Osteoblast (primary cell): Measurements from ENCODE around the gene ITCH. TPM values are rescaled to one million over a fixed set of nuclear protein-coding genes. Genes with fewer than 3 reads are reported as not detected.
"Not testable (repeated sequence)": the region's sequence is repeated elsewhere in the genome, so short reads cannot be mapped to it uniquely, and the experiment has no call there.

ENCODE experiments used
- DNase-seq: peaks from one replicate; pipeline ENCODE4 v3.0.0; 2011; ENCODE audit warnings: low spot score, mixed read lengths; ENCODE audit not compliant: insufficient read length; ENCODE audit errors: missing footprints
- H2AFZ ChIP-seq: 2 replicates; pipeline ENCODE4 v1.6.0; 2011; ENCODE audit warnings: mild to moderate bottlenecking, low read length
- H3K27ac ChIP-seq: 2 replicates; pipeline ENCODE4 v1.5.1; 2011; ENCODE audit warnings: mild to moderate bottlenecking, low read depth, low read length, moderate library complexity
- H3K27me3 ChIP-seq: 2 replicates; pipeline ENCODE4 v1.6.0; 2012; ENCODE audit warnings: mild to moderate bottlenecking, control low read depth, inconsistent platforms, low read length, moderate library complexity; ENCODE audit not compliant: insufficient read depth
- H3K36me3 ChIP-seq: 2 replicates; pipeline ENCODE4 v1.5.1; 2011; ENCODE audit warnings: mild to moderate bottlenecking, low read length, control low read depth, moderate library complexity; ENCODE audit not compliant: insufficient read depth
- H3K4me1 ChIP-seq: 2 replicates; pipeline ENCODE4 v1.5.1; 2011; ENCODE audit warnings: mild to moderate bottlenecking, low read length, control low read depth, moderate library complexity; ENCODE audit not compliant: insufficient read depth
- H3K4me2 ChIP-seq: 2 replicates; pipeline ENCODE4 v1.6.0; 2011; ENCODE audit warnings: mild to moderate bottlenecking, low read length; ENCODE audit not compliant: insufficient read depth
- H3K4me3 ChIP-seq: fragments of 200-600 bp; sonication (generic); 3 replicates; pipeline ENCODE4 v1.5.1; 2012; ENCODE audit warnings: mild to moderate bottlenecking, low read length, inconsistent platforms; ENCODE audit not compliant: insufficient read depth
- H3K79me2 ChIP-seq: 2 replicates; pipeline ENCODE4 v1.6.0; 2012; ENCODE audit warnings: mild to moderate bottlenecking, low read length, control low read depth, inconsistent platforms; ENCODE audit not compliant: insufficient read depth
- H3K9me3 ChIP-seq: 2 replicates; pipeline ENCODE4 v1.5.1; 2011; ENCODE audit warnings: low read depth, low read length, control low read depth
- H4K20me1 ChIP-seq: 2 replicates; pipeline ENCODE4 v1.6.0; 2012; ENCODE audit warnings: mild to moderate bottlenecking, low read length, control low read depth; ENCODE audit not compliant: insufficient read depth
- total RNA-seq: library from RNA; depleted of rRNA; stranded (reverse); fragments of >200 nt; gene quantifications from 2 replicates; pipeline ENCODE4 v1.2.3, GENCODE V29; 2012
- TF ChIP-seq, protein P1 (sequence below): IDR thresholded peaks from 2 replicates; pipeline ENCODE4 v1.5.1; 2011; ENCODE audit warnings: mild to moderate bottlenecking, low read depth, low read length, moderate library complexity; ENCODE audit errors: extremely low read depth

The ITCH gene
- total RNA-seq, 1 donor, result 79.3 TPM

DNA sequence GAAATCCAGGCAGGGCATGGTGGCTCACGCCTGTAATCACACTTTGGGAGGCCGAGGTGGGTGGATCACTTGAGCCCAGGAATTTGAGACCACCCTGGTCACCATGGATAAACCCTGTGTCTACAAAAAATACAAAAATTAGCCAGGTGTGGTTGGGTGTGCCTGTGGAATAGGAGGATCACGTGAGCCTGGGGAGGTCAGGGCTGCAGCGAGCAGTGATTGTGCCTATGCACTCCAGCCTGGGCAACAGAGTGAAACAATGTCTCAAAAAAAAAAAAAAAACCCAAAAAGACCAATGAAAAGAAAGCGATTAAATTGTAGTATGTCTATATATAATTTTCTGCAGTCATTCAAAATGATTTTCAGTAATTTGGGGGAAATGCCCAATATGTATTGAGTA is 70.3 kb downstream of the ITCH start:
- Histone ChIP-seq H4K20me1 (peaks cover 13% of the 10 kb centered on the region), H3K79me2 (peaks cover 56% of the 10 kb centered on the region)
- no peak for DNase-seq

DNA sequence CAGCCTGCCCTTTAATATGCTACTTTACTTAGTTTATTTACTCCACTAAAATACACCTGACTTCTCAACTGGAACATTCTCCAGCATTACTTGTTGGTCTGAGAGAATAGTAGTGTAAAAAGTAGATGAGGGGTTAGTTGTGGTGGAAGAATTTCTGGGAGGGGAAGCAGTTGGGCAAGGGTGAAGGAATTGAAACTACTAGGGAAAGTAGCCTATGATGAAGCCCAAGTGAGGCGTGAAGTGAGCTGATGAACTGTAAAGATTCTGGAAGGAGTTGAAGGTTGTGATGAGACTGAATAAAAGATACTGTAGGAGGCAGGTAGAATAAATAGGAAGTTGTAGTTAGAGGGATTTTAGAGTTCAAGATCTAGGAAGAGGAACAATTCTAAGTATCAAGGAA is 72.5 kb downstream of the ITCH start:
- TF ChIP-seq, protein P1, sequence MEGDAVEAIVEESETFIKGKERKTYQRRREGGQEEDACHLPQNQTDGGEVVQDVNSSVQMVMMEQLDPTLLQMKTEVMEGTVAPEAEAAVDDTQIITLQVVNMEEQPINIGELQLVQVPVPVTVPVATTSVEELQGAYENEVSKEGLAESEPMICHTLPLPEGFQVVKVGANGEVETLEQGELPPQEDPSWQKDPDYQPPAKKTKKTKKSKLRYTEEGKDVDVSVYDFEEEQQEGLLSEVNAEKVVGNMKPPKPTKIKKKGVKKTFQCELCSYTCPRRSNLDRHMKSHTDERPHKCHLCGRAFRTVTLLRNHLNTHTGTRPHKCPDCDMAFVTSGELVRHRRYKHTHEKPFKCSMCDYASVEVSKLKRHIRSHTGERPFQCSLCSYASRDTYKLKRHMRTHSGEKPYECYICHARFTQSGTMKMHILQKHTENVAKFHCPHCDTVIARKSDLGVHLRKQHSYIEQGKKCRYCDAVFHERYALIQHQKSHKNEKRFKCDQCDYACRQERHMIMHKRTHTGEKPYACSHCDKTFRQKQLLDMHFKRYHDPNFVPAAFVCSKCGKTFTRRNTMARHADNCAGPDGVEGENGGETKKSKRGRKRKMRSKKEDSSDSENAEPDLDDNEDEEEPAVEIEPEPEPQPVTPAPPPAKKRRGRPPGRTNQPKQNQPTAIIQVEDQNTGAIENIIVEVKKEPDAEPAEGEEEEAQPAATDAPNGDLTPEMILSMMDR, result no peak
- Histone ChIP-seq H3K4me1 (peaks cover 3% of the 10 kb centered on the region), H3K36me3 (peaks cover 30% of the 10 kb centered on the region), H4K20me1 (peaks cover 13% of the 10 kb centered on the region), H3K27me3 (no peaks in the 10 kb centered on the region), H3K4me3 (no peak overlapping the region), H3K79me2 (peaks cover 45% of the 10 kb centered on the region), H3K9me3 (no peaks in the 10 kb centered on the region), H3K4me2 (no peak overlapping the region), H2AFZ (no peak overlapping the region), H3K27ac (no peak overlapping the region)
- DNase-seq, result no peak

More for the DNA sequence above, 70.3 kb downstream of the ITCH start:
- Histone ChIP-seq H3K27ac (no peak overlapping the region), H3K4me1 (peaks cover 3% of the 10 kb centered on the region), H3K4me3 (no peak overlapping the region), H3K9me3 (no peaks in the 10 kb centered on the region), H3K4me2 (no peak overlapping the region), H3K27me3 (no peaks in the 10 kb centered on the region), H3K36me3 (peaks cover 30% of the 10 kb centered on the region), H2AFZ (no peak overlapping the region)
- TF ChIP-seq, protein P1, result no peak

DNA sequence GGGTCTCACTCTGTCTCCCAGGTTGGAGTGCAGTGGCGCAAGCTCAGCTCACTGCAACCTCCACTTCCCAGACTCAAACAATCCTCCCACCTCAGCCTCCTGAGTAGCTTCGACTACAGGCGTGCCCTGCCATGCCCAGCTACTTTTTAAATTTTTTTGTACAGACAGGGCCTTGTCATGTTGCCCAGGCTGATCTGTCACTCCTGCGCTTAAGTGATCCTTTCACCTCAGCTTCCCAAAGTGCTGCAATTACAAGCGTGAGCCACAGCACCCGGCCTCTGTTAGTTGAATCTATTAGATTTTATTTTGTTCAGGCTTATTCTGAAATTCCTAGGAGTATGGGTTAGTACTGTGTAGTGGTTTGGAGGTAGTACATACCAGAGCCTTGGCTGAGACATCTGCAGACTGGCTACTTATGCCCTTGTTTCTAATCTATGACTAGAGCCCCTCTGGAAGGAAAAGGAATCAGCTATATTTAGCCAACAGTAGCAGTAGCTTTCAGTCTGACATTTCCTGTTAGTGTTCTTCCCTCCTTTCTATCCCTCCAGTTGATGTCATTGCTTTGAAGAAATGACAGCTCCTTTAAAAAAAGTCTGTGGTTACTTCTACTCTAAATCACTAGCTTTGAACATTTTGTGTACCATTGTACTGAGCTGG is 74.4 kb downstream of the ITCH start:
- H3K36me3 ChIP-seq, result peaks cover 42% of the 10 kb centered on the region
- H2AFZ ChIP-seq, result no peak overlapping the region
- H4K20me1 ChIP-seq, result peaks cover 13% of the 10 kb centered on the region
- TF ChIP-seq, protein P1, result no peak
- no peaks in the 10 kb centered on the region for H3K27me3 ChIP-seq
- peak overlapping the region; percentile 42 for H3K27ac ChIP-seq
- H3K4me2 ChIP-seq, result no peak overlapping the region
- H3K4me3 ChIP-seq, result no peak overlapping the region
- DNase-seq, result peak; percentile 55
- no peaks in the 10 kb centered on the region for H3K9me3 ChIP-seq
- H3K4me1 ChIP-seq, result peaks cover 3% of the 10 kb centered on the region
- peaks cover 36% of the 10 kb centered on the region for H3K79me2 ChIP-seq

DNA sequence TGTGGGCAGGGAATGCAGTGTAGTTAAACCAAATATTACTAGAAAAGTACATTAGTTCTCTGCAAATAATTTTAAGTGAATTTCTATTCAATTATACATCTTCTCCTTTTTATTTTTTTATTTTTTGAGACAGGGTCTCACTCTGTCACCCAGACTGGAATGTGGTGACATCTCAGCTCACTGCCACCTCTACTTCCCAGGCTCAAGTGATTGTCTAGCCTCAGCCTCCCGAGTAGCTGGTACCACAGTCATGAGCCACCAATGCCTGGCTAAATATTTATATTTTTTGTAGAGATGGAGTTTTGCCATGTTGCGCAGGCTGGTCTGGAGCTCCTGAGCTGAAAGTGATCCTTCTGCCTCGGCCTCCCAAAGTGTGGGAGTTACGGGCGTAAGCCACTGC is 76.1 kb downstream of the ITCH start:
- H3K4me3 ChIP-seq, result no peak overlapping the region
- H3K36me3 ChIP-seq, result peaks cover 52% of the 10 kb centered on the region
- TF ChIP-seq, protein P1, result no peak
- no peaks in the 10 kb centered on the region for H3K27me3 ChIP-seq
- peaks cover 3% of the 10 kb centered on the region for H3K4me1 ChIP-seq
- no peak overlapping the region for H3K27ac ChIP-seq
- peaks cover 34% of the 10 kb centered on the region for H3K79me2 ChIP-seq
- peaks cover 13% of the 10 kb centered on the region for H4K20me1 ChIP-seq
- no peak overlapping the region for H3K4me2 ChIP-seq
- no peak overlapping the region for H2AFZ ChIP-seq
- no peaks in the 10 kb centered on the region for H3K9me3 ChIP-seq
- no peak for DNase-seq

DNA sequence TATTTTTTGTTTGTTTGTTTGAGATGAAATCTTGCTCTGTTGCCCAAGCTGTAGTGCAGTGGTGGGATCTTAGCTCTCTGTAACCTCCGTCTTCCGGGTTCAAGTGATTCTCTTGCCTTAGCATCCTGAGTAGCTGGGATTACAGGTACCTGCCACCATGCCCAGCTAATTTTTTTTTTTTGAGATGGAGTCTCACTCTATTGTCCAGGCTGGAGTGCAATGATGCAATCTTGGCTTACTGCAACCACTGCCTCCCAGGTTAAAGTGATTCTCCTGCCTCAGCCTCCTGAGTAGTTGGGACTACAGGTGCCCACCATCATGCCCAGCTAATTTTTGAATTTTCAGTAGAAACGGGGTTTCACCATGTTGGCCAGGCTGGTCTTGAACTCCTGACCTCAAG is 78.3 kb downstream of the ITCH start:
- H3K4me1 ChIP-seq, H3K27me3 ChIP-seq, DNase-seq, H2AFZ ChIP-seq, H3K27ac ChIP-seq, H3K9me3 ChIP-seq, H3K4me2 ChIP-seq, H3K4me3 ChIP-seq: not testable (repeated sequence)
- Histone ChIP-seq H4K20me1 (peaks cover 15% of the 10 kb centered on the region), H3K36me3 (peaks cover 72% of the 10 kb centered on the region), H3K79me2 (peaks cover 23% of the 10 kb centered on the region)
